Tibial nerve (tissue), 4 donors: ENCODE measurements around the gene TENT4B. TPM values are rescaled to one million over a fixed set of nuclear protein-coding genes. Genes with fewer than 3 reads are reported as not detected.

Source experiments
- DNase-seq, 2 donors: peaks; one replicate each; pipeline ENCODE4 v3.0.0-alpha.2; 2019; ENCODE audit warnings: low spot score in 2 of 2
- H3K27ac ChIP-seq, 4 donors: fragments of 200-600 bp; sonication (generic) in 3 of 4; one replicate each; pipeline ENCODE4 v1.5.1; 2017 to 2019; ENCODE audit warnings: mild to moderate bottlenecking in 1 of 4
- H3K27me3 ChIP-seq, 2 donors: fragments of 200-600 bp; sonication (generic) in 1 of 2; one replicate each; pipeline versions ENCODE4 v1.5.1 to v1.6.0; 2017 to 2019
- H3K36me3 ChIP-seq, 3 donors: fragments of 200-600 bp; sonication (generic); one replicate each; pipeline ENCODE4 v1.5.1; 2018 to 2019
- H3K4me1 ChIP-seq, 4 donors: fragments of 200-600 bp; sonication (generic) in 3 of 4; one replicate each; pipeline ENCODE4 v1.5.1; 2017 to 2019
- H3K4me3 ChIP-seq, 4 donors: fragments of 200-600 bp; sonication (generic) in 3 of 4; one replicate each; pipeline ENCODE4 v1.5.1; 2017 to 2019; ENCODE audit warnings: mild to moderate bottlenecking in 1 of 4, moderate library complexity in 1 of 4
- H3K9me3 ChIP-seq, 4 donors: fragments of 200-600 bp; sonication (generic) in 3 of 4; one replicate each; pipeline ENCODE4 v1.5.1; 2017 to 2019
- EP300 ChIP-seq, 2 donors: sonication (generic); formaldehyde crosslinking; IDR thresholded peaks; one replicate each; pipeline ENCODE4 v1.6.1; 2017; ENCODE audit warnings: antibody characterized with exemption in 2 of 2, mild to moderate bottlenecking in 1 of 2
- POLR2A ChIP-seq, 2 donors: fragments of 450-650 bp; IDR thresholded peaks; one replicate each; pipeline ENCODE4 v1.6.1; 2017; ENCODE audit warnings: antibody characterized with exemption in 2 of 2, mild to moderate bottlenecking in 2 of 2, moderate library complexity in 2 of 2
- WGBS, 2 donors: methylation state at CpG; one replicate each; pipeline ENCODE4 v1.1.5; 2018; 5-methylcytosine and 5-hydroxymethylcytosine counted together
- total RNA-seq, 4 donors: library from RNA; depleted of rRNA; stranded (reverse); fragments of >200 nt; gene quantifications; one replicate each; pipeline ENCODE4 v1.1.0, GENCODE V29; 2016
- TF ChIP-seq, protein P1 (sequence below), 5 experiments: fragments of 200-600 bp in 3 of 5; fragments of 450-650 bp in 2 of 5; sonication (generic) in 3 of 5; IDR thresholded peaks; one replicate each; pipeline ENCODE4 v1.5.1; 2016 to 2019; ENCODE audit warnings: antibody characterized with exemption in 5 of 5, mild to moderate bottlenecking in 3 of 5, moderate library complexity in 2 of 5

TENT4B gene
- total RNA-seq, 4 donors from 2014 or later, result 11.7 to 18.6 (median 16.5) TPM

DNA sequence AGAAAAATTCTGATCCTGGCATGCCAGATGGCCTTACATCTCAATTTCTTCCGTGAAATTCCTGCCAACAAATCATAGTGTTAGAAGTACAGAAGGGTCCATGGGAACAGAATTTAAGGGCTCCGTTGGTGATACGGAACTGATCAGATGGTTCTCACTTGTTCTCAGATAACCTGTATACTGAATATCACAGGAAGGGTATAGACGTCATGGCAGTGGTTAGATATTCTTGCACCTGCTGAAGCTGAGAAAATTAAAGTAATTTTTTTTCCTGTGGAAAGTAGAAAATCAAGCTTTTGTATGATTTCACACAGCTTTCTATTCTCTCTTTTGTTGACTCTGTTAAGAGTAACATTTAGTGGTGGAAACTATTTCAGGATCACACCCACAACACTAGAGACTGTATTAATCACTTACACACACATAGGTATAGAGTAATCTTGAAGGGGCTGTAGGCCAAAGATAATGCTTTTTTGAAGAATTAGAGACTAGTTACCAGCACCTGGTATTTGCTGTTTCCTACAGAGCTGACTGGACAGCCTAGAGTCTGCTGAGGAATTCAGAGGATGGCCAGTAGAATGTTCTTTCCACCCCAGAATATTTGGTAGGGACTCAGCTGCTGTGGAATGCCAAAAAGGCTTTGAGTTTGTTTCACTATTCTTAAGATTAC is 7.5 kb downstream of the TENT4B start:
- WGBS, 2 donors, result 68 to 76% methylated on average over 4 of the region's 4 CpGs
- no peaks in the 10 kb centered on the region for H3K36me3 ChIP-seq
- H3K4me3 ChIP-seq, result no peak overlapping the region
- no peaks in the 10 kb centered on the region for H3K9me3 ChIP-seq
- H3K4me1 ChIP-seq, result peaks cover 0 to 63% (median 22%) of the 10 kb centered on the region in 4 donors
- peak overlapping the region in 2 of 4 donors; percentile 15 to 44 for H3K27ac ChIP-seq
- H3K27me3 ChIP-seq, result no peaks in the 10 kb centered on the region
- TF ChIP-seq POLR2A (IDR thresholded peaks at IDR 0.05) (no peak), EP300 (IDR thresholded peaks at IDR 0.05) (no peak)
- TF ChIP-seq, protein P1, sequence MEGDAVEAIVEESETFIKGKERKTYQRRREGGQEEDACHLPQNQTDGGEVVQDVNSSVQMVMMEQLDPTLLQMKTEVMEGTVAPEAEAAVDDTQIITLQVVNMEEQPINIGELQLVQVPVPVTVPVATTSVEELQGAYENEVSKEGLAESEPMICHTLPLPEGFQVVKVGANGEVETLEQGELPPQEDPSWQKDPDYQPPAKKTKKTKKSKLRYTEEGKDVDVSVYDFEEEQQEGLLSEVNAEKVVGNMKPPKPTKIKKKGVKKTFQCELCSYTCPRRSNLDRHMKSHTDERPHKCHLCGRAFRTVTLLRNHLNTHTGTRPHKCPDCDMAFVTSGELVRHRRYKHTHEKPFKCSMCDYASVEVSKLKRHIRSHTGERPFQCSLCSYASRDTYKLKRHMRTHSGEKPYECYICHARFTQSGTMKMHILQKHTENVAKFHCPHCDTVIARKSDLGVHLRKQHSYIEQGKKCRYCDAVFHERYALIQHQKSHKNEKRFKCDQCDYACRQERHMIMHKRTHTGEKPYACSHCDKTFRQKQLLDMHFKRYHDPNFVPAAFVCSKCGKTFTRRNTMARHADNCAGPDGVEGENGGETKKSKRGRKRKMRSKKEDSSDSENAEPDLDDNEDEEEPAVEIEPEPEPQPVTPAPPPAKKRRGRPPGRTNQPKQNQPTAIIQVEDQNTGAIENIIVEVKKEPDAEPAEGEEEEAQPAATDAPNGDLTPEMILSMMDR (IDR thresholded peaks at IDR 0.05), result no peak
- DNase-seq, result no peak

DNA sequence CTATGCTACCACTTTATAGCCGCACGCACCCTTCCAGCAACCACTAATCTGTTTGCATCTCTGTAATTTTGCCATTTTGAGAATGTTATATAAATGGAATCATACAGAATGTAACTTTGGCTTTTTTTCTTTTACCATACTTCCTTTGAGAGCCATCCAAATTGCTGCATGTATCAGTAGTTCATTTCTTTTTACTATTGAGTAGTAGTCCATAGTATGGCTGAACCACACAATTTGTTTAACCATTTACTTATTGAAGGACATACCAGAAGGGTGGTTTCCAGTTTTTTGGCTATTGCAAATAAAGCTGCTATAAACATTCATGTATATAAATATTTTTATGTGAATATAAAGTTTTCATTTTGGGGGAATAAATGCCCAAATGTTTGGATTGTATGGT is 8.8 kb downstream of the TENT4B start:
- no peak for DNase-seq
- no peaks in the 10 kb centered on the region for H3K27me3 ChIP-seq
- H3K36me3 ChIP-seq, result no peaks in the 10 kb centered on the region
- WGBS, 2 donors, result 97 to 100% methylated on average over 2 of the region's 2 CpGs
- no peak overlapping the region for H3K4me3 ChIP-seq
- H3K27ac ChIP-seq, result no peak overlapping the region
- H3K4me1 ChIP-seq, result peaks cover 0 to 57% (median 14%) of the 10 kb centered on the region in 4 donors
- TF ChIP-seq EP300 (IDR thresholded peaks at IDR 0.05), result no peak
- TF ChIP-seq, protein P1 (IDR thresholded peaks at IDR 0.05), result no peak
- TF ChIP-seq POLR2A (IDR thresholded peaks at IDR 0.05), result no peak
- H3K9me3 ChIP-seq, result no peaks in the 10 kb centered on the region

DNA sequence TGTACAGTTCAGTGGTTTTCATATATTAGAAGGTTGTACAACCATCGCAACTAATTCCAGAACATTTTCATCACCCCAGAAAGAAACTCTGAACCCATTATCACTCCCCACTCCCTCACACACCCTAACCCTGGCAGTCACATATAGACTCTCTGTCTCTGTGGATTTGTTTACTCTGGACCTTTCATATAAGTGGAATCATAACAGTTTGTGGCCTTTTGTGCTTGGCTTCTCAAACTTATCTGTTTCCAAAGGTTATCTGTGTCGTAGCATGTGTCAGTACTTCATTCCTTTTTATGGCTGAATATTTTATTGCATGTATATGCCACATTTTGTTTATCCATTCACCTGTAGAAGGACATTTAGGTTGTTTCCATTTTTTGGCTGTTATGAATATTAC is 12.4 kb downstream of the TENT4B start:
- no peaks in the 10 kb centered on the region for H3K9me3 ChIP-seq
- no peaks in the 10 kb centered on the region for H3K36me3 ChIP-seq
- TF ChIP-seq POLR2A (IDR thresholded peaks at IDR 0.05) (no peak), EP300 (IDR thresholded peaks at IDR 0.05) (no peak)
- TF ChIP-seq, protein P1 (IDR thresholded peaks at IDR 0.05), result no peak
- 83 to 86% methylated on average over 2 of the region's 2 CpGs for WGBS, 2 donors
- H3K27ac ChIP-seq, result no peak overlapping the region
- H3K4me1 ChIP-seq, result peaks cover 0 to 42% (median 11%) of the 10 kb centered on the region in 4 donors
- no peaks in the 10 kb centered on the region for H3K27me3 ChIP-seq
- no peak for DNase-seq
- no peak overlapping the region for H3K4me3 ChIP-seq

DNA sequence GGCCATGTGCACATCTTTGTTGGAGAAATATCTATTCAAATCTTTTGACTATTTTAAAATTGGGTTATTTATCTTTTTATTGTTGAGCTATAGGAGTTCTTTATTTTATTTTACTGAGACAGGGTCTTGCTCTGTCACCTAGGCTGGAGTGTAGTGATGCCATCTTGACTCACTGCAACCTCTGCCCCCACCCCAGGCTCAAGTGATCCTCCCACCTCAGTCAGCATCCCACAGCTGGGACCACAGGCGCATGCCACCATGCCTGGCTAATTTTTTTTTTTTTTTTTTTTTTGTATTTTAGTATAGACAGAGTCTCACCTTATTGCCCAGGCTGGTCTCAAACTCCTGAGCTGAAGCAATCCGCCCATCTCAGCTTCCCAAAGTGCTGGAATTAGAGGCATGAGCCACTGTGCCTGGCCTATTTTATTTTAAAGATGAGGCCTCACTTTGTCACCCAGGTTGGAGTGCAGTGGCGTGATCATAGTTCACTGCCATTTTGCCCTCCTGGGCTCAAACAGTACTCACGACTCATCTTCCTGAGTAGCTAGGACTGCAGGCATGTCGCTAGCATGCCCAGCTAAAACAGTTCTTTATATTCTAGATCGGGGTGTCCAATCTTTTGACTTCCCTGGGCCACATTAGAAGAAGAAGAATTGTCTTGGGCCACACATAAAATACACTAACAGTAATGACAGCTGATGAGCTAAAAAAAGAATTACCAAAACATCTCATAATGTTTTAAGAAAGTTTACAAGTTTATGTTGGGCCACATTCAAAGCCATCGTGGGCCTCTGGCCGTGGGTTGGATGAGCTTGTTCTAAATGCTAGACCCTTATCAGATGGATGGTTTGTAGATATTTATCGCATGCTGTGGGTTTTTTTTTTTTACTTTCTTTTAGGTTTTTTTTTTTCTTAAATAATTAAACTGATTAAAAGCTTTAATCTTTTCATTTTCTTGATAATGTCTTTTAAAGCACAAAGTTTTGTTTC is 13.7 kb downstream of the TENT4B start:
- H3K36me3 ChIP-seq, result no peaks in the 10 kb centered on the region
- no peak overlapping the region for H3K27ac ChIP-seq
- no peaks in the 10 kb centered on the region for H3K27me3 ChIP-seq
- TF ChIP-seq POLR2A (IDR thresholded peaks at IDR 0.05) (no peak), EP300 (IDR thresholded peaks at IDR 0.05) (no peak)
- TF ChIP-seq, protein P1 (IDR thresholded peaks at IDR 0.05), result no peak
- no peaks in the 10 kb centered on the region for H3K9me3 ChIP-seq
- H3K4me1 ChIP-seq, result peaks cover 0 to 30% (median 8%) of the 10 kb centered on the region in 4 donors
- WGBS, 2 donors, result 61 to 65% methylated on average over 9 of the region's 9 CpGs
- H3K4me3 ChIP-seq, result no peak overlapping the region
- no peak for DNase-seq

DNA sequence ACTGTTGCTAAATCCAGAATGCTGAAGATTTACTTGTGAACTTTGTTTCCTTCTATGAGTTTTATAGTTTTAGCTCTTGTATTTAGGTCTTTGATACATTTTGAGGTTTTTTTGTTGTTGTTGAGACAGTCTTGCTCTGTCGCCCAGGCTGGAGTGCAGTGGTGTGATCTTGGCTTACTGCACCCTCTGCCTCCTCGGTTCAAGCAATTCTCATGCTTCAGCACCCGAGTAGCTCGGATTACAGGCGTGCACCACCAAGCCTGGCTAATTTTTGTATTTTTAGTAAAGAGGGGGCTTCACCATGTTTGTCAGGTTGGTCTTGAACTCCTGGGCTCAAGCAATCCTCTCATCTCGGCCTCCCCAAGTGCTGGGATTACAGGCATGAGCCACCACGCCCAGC is 14.4 kb downstream of the TENT4B start:
- Histone ChIP-seq H3K4me3 (no peak overlapping the region), H3K9me3 (no peaks in the 10 kb centered on the region), H3K4me1 (peaks cover 0 to 27% (median 8%) of the 10 kb centered on the region in 4 donors), H3K27me3 (no peaks in the 10 kb centered on the region), H3K36me3 (no peaks in the 10 kb centered on the region), H3K27ac (no peak overlapping the region)
- no peak for DNase-seq
- WGBS, 2 donors, result 82% methylated on average over 7 of the region's 7 CpGs
- no peak for TF ChIP-seq EP300 (IDR thresholded peaks at IDR 0.05)
